ENCODE data around the gene GRIN1. TPM values are rescaled to one million over a fixed set of nuclear protein-coding genes. Genes with fewer than 3 reads are reported as not detected.

Gene GRIN1
- total and polyA plus RNA-seq, 2 of the 13 experiments (the other 11 are each of a cell fraction or from before 2014, with no cell fraction given) = 0.13 TPM; not detected in 1

DNA sequence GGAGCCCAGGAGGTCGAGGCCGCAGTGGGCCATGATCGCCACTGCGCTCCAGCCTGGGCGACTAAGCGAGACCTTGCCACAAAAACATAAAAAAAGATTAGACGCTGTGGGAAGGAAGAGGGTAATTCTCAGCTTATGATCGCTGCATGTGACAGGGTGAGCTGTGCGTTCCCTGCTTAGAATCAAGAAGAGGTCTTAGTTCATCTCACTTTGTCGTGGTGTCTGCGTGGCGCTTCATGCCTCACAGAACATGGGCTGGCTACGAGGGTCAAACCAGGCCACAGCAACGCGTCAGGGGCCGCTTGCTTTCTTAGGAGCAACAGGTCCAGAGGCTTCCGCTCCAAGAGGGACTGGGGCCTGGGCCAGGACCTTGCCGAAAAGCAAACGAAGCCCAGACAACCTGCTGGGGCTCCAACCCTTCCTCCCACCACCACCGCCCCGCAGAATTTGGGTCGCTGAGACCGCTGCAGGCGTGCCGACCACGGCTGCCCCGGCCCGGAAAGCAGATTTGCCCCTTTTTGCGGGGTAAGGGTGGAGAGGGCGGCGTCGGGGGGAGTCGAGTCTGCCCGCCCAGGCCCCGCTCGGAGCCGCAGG is 10.0 kb upstream of the GRIN1 start (continued):
- TF ChIP-seq ZNF547 (CRISPR knock-in tag; IDR thresholded peaks at IDR 0.05) (no peak), ZNF556 (CRISPR knock-in tag; IDR thresholded peaks at IDR 0.05; ENCODE audit: borderline replicate concordance) (peak; percentile 52; the same call in 1 of the 2 replicates), ZNF644 (CRISPR knock-in tag; IDR thresholded peaks at IDR 0.05; ENCODE audit: low read depth) (no peak), ZNF570 (CRISPR knock-in tag; IDR thresholded peaks at IDR 0.05; ENCODE audit: borderline replicate concordance) (no peak), ZNF605 (CRISPR knock-in tag; IDR thresholded peaks at IDR 0.05) (no peak; the same call in 1 of the 2 replicates), GATAD2A (CRISPR knock-in tag; IDR thresholded peaks at IDR 0.05) (no peak), EP300 (IDR thresholded peaks at IDR 0.05; ENCODE audit: low read depth in 2 of 2, low read length in 2 of 2) (no peak), EP300 (CRISPR knock-in tag; IDR thresholded peaks at IDR 0.05; ENCODE audit: borderline replicate concordance) (no peak), MIER3 (CRISPR knock-in tag; IDR thresholded peaks at IDR 0.05; ENCODE audit: borderline replicate concordance) (0 out of 2 replicates have a peak, but pooled peaks have one; percentile 2), TARDBP (CRISPR knock-in tag; IDR thresholded peaks at IDR 0.05) (0 out of 2 replicates have a peak, but pooled peaks have one; percentile 7), ZNF713 (CRISPR knock-in tag; IDR thresholded peaks at IDR 0.05) (peak; percentile 59; the same call in 1 of the 2 replicates), POLR2AphosphoS5 (IDR thresholded peaks at IDR 0.05; ENCODE audit: low read depth, low read length) (no peak), MXI1 (IDR thresholded peaks at IDR 0.05; ENCODE audit: borderline replicate concordance, low read depth, low read length) (no peak), AHR (CRISPR knock-in tag; IDR thresholded peaks at IDR 0.05) (0 out of 2 replicates have a peak, but pooled peaks have one; percentile 8), ZBTB7A (CRISPR knock-in tag; IDR thresholded peaks at IDR 0.05) (no peak), POLR2G (IDR thresholded peaks at IDR 0.05; ENCODE audit: low read depth, low read length) (no peak), WIZ (CRISPR knock-in tag; IDR thresholded peaks at IDR 0.05) (no peak), SP140L (CRISPR knock-in tag; IDR thresholded peaks at IDR 0.05; ENCODE audit: borderline replicate concordance) (no peak), ZNF670 (CRISPR knock-in tag; IDR thresholded peaks at IDR 0.05; ENCODE audit: borderline replicate concordance) (no peak), ZNF530 (CRISPR knock-in tag; IDR thresholded peaks at IDR 0.05; ENCODE audit: low read depth) (no peak), ZNF232 (CRISPR knock-in tag; IDR thresholded peaks at IDR 0.05; ENCODE audit: borderline replicate concordance) (0 out of 2 replicates have a peak, but pooled peaks have one; percentile 41), ZNF674 (CRISPR knock-in tag; IDR thresholded peaks at IDR 0.05; ENCODE audit: low read depth) (no peak)
- TF ChIP-seq, protein P1, sequence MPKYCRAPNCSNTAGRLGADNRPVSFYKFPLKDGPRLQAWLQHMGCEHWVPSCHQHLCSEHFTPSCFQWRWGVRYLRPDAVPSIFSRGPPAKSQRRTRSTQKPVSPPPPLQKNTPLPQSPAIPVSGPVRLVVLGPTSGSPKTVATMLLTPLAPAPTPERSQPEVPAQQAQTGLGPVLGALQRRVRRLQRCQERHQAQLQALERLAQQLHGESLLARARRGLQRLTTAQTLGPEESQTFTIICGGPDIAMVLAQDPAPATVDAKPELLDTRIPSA (CRISPR knock-in tag; IDR thresholded peaks at IDR 0.05; ENCODE audit: borderline replicate concordance) = no peak
- TF ChIP-seq, protein P2, sequence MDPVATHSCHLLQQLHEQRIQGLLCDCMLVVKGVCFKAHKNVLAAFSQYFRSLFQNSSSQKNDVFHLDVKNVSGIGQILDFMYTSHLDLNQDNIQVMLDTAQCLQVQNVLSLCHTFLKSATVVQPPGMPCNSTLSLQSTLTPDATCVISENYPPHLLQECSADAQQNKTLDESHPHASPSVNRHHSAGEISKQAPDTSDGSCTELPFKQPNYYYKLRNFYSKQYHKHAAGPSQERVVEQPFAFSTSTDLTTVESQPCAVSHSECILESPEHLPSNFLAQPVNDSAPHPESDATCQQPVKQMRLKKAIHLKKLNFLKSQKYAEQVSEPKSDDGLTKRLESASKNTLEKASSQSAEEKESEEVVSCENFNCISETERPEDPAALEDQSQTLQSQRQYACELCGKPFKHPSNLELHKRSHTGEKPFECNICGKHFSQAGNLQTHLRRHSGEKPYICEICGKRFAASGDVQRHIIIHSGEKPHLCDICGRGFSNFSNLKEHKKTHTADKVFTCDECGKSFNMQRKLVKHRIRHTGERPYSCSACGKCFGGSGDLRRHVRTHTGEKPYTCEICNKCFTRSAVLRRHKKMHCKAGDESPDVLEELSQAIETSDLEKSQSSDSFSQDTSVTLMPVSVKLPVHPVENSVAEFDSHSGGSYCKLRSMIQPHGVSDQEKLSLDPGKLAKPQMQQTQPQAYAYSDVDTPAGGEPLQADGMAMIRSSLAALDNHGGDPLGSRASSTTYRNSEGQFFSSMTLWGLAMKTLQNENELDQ (CRISPR knock-in tag; IDR thresholded peaks at IDR 0.05; ENCODE audit: borderline replicate concordance) = no peak
- TF ChIP-seq, protein P3, sequence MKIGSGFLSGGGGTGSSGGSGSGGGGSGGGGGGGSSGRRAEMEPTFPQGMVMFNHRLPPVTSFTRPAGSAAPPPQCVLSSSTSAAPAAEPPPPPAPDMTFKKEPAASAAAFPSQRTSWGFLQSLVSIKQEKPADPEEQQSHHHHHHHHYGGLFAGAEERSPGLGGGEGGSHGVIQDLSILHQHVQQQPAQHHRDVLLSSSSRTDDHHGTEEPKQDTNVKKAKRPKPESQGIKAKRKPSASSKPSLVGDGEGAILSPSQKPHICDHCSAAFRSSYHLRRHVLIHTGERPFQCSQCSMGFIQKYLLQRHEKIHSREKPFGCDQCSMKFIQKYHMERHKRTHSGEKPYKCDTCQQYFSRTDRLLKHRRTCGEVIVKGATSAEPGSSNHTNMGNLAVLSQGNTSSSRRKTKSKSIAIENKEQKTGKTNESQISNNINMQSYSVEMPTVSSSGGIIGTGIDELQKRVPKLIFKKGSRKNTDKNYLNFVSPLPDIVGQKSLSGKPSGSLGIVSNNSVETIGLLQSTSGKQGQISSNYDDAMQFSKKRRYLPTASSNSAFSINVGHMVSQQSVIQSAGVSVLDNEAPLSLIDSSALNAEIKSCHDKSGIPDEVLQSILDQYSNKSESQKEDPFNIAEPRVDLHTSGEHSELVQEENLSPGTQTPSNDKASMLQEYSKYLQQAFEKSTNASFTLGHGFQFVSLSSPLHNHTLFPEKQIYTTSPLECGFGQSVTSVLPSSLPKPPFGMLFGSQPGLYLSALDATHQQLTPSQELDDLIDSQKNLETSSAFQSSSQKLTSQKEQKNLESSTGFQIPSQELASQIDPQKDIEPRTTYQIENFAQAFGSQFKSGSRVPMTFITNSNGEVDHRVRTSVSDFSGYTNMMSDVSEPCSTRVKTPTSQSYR (CRISPR knock-in tag; IDR thresholded peaks at IDR 0.05; ENCODE audit: borderline replicate concordance) = no peak
- TF ChIP-seq, protein P4, sequence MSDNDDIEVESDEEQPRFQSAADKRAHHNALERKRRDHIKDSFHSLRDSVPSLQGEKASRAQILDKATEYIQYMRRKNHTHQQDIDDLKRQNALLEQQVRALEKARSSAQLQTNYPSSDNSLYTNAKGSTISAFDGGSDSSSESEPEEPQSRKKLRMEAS (IDR thresholded peaks at IDR 0.05) = peak; percentile 43

Data from HepG2 (cell line).